Epithelial cell of umbilical artery (primary cell): Measurements from ENCODE around the gene PPEF1. TPM values are rescaled to one million over a fixed set of nuclear protein-coding genes. Genes with fewer than 3 reads are reported as not detected.

Experiments used
- total RNA-seq: library from RNA; depleted of rRNA; stranded (reverse); fragments of >200 nt; gene quantifications from 2 replicates; pipeline ENCODE4 v1.2.3, GENCODE V29; 2014

The PPEF1 gene
- total RNA-seq: not detected in 2 replicates

GRCh38 chrX:18707426-18708049, at the start of gene PPEF1:
Gene PPEF1, plus strand, starts transcription at chrX:18707645. Its CDS starts 136 bp downstream, at chrX:18707781.

GRCh38 chrX:18672008-18672407, 35.4 kb upstream of the PPEF1 start, which contains the start of gene RS1:
Gene RS1, minus strand, starts transcription at chrX:18672108. Its CDS starts 40 bp downstream, at chrX:18672068.

Other genes with a start within 250 kb of the PPEF1 start
- gene RS1, start 35.5 kb upstream of the PPEF1 start, total RNA-seq: not detected in 2 replicates